Medulla oblongata (tissue), 1 donor: ENCODE measurements around the gene GALNT2.
A peak's percentile ranks its signal among the peaks of the same experiment; 100 is the strongest.

Experiments
- DNase-seq: peaks from one replicate; pipeline ENCODE4 v3.0.0-alpha.2; 2015; ENCODE audit errors: extremely low spot score

GALNT2 gene

GRCh38 chr1:230129341-230129740 is 62.3 kb downstream of the GALNT2 start:
- no peak for DNase-seq

- DNase-seq, result no peak
Observed at GRCh38 chr1:230130172-230130944, 63.3 kb downstream of the GALNT2 start.

- no peak for DNase-seq
Observed at GRCh38 chr1:230131457-230131856, 64.4 kb downstream of the GALNT2 start.

- no peak for DNase-seq
Observed at GRCh38 chr1:230132758-230133157, 65.7 kb downstream of the GALNT2 start.

GRCh38 chr1:230135726-230136125 is 68.7 kb downstream of the GALNT2 start:
- DNase-seq, result no peak

GRCh38 chr1:230136453-230137336 is 69.7 kb downstream of the GALNT2 start:
- DNase-seq, result peak; percentile 33

GRCh38 chr1:230137337-230137815 is 70.3 kb downstream of the GALNT2 start:
- DNase-seq, result no peak

GRCh38 chr1:230138561-230139239 is 71.7 kb downstream of the GALNT2 start:
- DNase-seq, result no peak

GRCh38 chr1:230139315-230139714 is 72.3 kb downstream of the GALNT2 start:
- DNase-seq, result no peak

GRCh38 chr1:230139741-230140140 is 72.7 kb downstream of the GALNT2 start:
- DNase-seq, result no peak

- no peak for DNase-seq
Observed at GRCh38 chr1:230140221-230141020, 73.4 kb downstream of the GALNT2 start.

- no peak for DNase-seq
Observed at GRCh38 chr1:230141021-230141648, 74.1 kb downstream of the GALNT2 start.

GRCh38 chr1:230141797-230142607 is 75.0 kb downstream of the GALNT2 start:
- no peak for DNase-seq

- no peak for DNase-seq
Observed at GRCh38 chr1:230142608-230143210, 75.7 kb downstream of the GALNT2 start.

GRCh38 chr1:230143534-230143933 is 76.5 kb downstream of the GALNT2 start:
- peak; percentile 49 for DNase-seq

- no peak for DNase-seq
Observed at GRCh38 chr1:230144010-230144614, 77.1 kb downstream of the GALNT2 start.

- DNase-seq, result no peak
Observed at GRCh38 chr1:230144758-230145504, 77.9 kb downstream of the GALNT2 start.

- no peak for DNase-seq
Observed at GRCh38 chr1:230145505-230145899, 78.5 kb downstream of the GALNT2 start.
